BE2C (cell line): Measurements from ENCODE around the gene RNF168.

Source experiments
- DNase-seq: peaks from one replicate; pipeline ENCODE4 v3.0.0-alpha.2; 2020
- H3K27me3 ChIP-seq: fragments of 250-450 bp; sonication (Bioruptor Pico); 2 replicates; pipeline ENCODE4 v1.5.1; 2020; ENCODE audit warnings: mild to moderate bottlenecking
- H3K36me3 ChIP-seq: fragments of 250-450 bp; sonication (Bioruptor Pico); 2 replicates; pipeline ENCODE4 v1.5.1; 2020; ENCODE audit warnings: mild to moderate bottlenecking
- H3K4me1 ChIP-seq: fragments of 250-450 bp; sonication (Bioruptor Pico); 2 replicates; pipeline ENCODE4 v1.5.1; 2020
- H3K4me3 ChIP-seq: 2 replicates; pipeline ENCODE4 v1.5.1; 2011; ENCODE audit warnings: low read depth, low read length
- H3K9me3 ChIP-seq: fragments of 250-450 bp; sonication (Bioruptor Pico); 2 replicates; pipeline ENCODE4 v1.5.1; 2020
- TF ChIP-seq, protein P1 (sequence below): IDR thresholded peaks from 2 replicates; pipeline ENCODE4 v1.5.1; 2012; ENCODE audit warnings: mild to moderate bottlenecking, low read depth, low read length

Gene RNF168

DNA sequence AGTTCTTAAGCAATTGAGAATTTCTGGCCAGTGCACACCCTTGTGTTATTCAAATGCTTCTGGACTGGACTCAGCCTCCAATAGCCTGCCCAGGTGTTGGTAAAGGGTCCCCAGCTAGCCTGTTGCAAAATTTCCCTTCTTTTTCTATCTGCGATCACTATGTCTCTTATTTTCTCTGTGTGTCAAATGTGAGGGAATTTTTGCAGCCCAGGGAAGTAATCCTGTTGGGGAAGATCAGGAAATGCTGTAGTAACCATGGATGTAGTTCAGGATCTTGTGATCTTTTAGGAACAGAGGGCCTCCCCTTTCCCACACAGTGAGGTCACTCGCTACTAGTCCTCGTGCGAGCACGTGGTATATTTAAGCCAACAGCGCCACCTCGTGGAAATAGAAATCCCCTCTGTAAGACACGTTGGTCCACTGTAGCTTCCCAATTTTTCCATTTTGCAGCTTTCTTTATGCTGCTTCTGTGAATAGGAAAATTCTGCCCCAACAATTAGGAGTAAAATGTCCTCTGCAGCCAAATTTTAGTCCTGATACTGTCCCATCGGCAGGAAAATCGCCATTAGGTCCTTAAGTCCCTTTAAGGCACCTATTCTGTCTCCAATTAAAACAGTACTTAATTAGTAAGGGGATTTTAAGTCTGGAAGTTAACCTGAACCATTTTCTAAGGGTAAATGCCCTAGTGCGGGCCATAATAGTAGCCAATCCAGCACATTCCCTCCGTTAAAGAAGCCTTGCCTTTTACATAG is 15.6 kb upstream of the RNF168 start:
- TF ChIP-seq, protein P1, sequence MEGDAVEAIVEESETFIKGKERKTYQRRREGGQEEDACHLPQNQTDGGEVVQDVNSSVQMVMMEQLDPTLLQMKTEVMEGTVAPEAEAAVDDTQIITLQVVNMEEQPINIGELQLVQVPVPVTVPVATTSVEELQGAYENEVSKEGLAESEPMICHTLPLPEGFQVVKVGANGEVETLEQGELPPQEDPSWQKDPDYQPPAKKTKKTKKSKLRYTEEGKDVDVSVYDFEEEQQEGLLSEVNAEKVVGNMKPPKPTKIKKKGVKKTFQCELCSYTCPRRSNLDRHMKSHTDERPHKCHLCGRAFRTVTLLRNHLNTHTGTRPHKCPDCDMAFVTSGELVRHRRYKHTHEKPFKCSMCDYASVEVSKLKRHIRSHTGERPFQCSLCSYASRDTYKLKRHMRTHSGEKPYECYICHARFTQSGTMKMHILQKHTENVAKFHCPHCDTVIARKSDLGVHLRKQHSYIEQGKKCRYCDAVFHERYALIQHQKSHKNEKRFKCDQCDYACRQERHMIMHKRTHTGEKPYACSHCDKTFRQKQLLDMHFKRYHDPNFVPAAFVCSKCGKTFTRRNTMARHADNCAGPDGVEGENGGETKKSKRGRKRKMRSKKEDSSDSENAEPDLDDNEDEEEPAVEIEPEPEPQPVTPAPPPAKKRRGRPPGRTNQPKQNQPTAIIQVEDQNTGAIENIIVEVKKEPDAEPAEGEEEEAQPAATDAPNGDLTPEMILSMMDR: peak; percentile 74
- no peaks in the 10 kb centered on the region; the same call in 1 of the 2 replicates for H3K36me3 ChIP-seq
- no peak overlapping the region for H3K4me3 ChIP-seq
- peaks cover 2% of the 10 kb centered on the region; the same call in 1 of the 2 replicates for H3K4me1 ChIP-seq
- H3K9me3 ChIP-seq: peaks cover 23% of the 10 kb centered on the region
- peak; percentile 86 for DNase-seq
- no peaks in the 10 kb centered on the region for H3K27me3 ChIP-seq

DNA sequence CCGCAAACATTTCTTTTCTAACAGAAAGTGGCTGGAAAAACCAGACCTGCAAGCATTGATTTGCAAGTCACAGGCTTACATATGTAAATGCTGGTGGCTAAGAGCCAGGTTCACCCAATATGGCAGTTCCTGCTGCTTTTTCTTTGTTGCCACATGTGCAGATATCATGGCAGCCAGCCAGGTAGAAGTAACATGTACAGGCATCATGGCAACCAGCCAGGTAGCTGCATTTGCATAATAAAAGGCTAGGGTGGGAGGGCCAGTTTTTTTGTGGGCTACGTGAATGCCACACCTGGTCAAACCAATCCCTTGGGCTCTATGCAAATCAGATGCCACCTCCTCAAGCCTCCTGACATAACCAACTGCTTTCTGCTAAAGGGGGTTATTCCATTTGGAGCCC is 14.4 kb upstream of the RNF168 start:
- peaks cover 2% of the 10 kb centered on the region; the same call in 1 of the 2 replicates for H3K4me1 ChIP-seq
- peaks cover 23% of the 10 kb centered on the region for H3K9me3 ChIP-seq
- H3K36me3 ChIP-seq: no peaks in the 10 kb centered on the region; the same call in 1 of the 2 replicates
- TF ChIP-seq, protein P1: no peak
- H3K27me3 ChIP-seq: no peaks in the 10 kb centered on the region
- DNase-seq: peak; percentile 71
- H3K4me3 ChIP-seq: no peak overlapping the region

DNA sequence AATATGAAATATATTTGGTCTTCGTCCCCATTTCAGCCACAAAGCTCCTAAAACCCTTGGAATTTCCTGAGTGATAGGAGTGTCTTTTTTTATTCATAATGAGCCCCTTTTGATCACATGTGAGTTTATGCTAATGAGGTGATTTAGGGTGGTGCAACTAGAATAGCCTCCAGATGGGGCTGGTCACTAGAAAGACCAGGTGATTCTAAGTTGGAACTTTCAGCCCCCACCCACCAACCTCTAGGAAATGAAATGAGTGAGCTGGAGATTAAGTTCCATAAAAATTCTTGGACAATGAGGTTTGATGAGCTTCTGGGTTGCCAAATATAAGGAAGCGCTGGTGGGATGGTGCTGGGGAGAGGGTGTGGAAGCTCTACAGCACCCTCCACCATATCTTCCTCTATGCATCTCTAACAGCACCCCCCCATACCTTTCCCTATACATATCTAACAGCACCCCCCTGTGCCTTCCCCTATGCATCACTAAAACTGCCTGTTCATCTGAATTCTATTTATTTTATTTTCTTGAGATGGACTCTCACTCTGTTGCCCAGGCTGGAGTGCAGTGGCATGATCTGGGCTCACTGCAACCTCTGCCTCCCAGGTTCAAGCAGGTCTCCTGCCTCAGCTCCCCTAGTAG is 13.7 kb upstream of the RNF168 start:
- Histone ChIP-seq H3K4me1 (peaks cover 2% of the 10 kb centered on the region; the same call in 1 of the 2 replicates), H3K36me3 (no peaks in the 10 kb centered on the region; the same call in 1 of the 2 replicates), H3K9me3 (peaks cover 23% of the 10 kb centered on the region), H3K4me3 (no peak overlapping the region), H3K27me3 (no peaks in the 10 kb centered on the region)
- TF ChIP-seq, protein P1: no peak
- DNase-seq: no peak

DNA sequence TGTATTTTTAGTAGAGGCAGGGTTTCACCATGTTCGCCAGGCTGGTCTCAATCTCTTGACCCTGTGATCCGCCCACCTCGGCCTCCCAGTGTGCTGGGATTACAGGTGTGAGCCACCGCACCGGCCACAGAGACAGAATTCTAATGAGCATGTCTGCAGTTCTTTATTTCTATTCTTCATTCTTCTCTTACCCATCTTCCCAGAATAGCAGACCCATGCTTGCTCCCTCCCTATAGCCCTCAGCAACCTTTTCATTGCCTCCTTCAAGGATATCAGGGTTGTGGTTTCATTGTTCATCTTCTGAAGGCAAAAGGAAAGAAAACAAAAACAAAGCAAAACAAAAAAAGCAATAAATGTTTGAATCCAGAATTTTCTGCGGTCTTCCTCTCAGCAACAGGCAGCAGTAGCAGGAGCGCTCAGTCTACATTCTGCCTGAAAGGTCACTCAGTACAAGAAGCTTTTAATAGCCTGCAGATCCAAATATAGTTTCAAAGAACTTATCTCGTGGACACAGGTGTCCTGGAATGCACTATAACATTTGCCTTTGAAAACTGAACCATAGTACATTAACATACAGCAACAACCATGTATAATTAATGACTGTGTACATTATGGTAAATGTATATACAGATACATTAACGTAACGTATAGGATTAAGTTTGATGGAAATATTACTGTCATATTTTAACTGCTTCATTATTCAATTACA is 11.5 kb upstream of the RNF168 start, which contains the start of gene SMCO1:
SMCO1 (minus strand) TSS at position 434 of the 709 bp plus-strand sequence; CDS start at position 297, 137 bp downstream.
- DNase-seq: no peak
- no peaks in the 10 kb centered on the region for H3K36me3 ChIP-seq
- TF ChIP-seq, protein P1: no peak
- H3K9me3 ChIP-seq: peaks cover 17% of the 10 kb centered on the region
- H3K4me3 ChIP-seq: no peak within 1 kb of the TSS
- peaks cover 2% of the 10 kb centered on the region; the same call in 1 of the 2 replicates for H3K4me1 ChIP-seq
- no peaks in the 10 kb centered on the region for H3K27me3 ChIP-seq

DNA sequence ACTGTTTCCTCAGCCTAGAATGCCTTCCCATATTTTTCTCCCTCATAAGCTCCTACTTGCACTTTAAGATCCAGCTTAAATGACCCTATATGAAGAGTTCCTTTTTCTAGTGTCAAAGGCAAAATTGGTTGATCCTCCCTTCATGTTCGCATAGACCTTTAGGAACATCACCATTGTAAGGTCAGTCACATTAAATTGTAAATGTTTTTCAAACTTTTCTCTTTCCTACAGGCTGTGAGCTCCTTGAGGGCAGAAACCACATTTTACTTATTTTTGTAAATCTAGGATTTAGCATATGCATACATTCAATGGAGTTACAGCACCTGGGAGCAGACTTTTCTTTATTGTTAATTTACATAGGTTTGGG is 10.8 kb upstream of the RNF168 start:
- no peaks in the 10 kb centered on the region for H3K36me3 ChIP-seq
- TF ChIP-seq, protein P1: no peak
- peaks cover 10% of the 10 kb centered on the region for H3K9me3 ChIP-seq
- DNase-seq: no peak
- H3K27me3 ChIP-seq: no peaks in the 10 kb centered on the region
- H3K4me1 ChIP-seq: peaks cover 2% of the 10 kb centered on the region; the same call in 1 of the 2 replicates
- no peak overlapping the region for H3K4me3 ChIP-seq
